HG03103 (cell line): ENCODE measurements around the gene DMKN.
"Not testable (repeated sequence)": the region's sequence is repeated elsewhere in the genome, so short reads cannot be mapped to it uniquely, and the experiment has no call there.

ENCODE experiments used
- ATAC-seq: cut with Tn5 transposase; IDR thresholded peaks from one replicate; pipeline ENCODE4 v1.9.1; 2021; ENCODE audit warnings: low read depth; ENCODE audit not compliant: unreplicated experiment

DMKN gene

GRCh38 chr19:35501684-35502083 lies 11.8 kb downstream of the DMKN start:
- no peak for ATAC-seq

- no peak for ATAC-seq
Observed at GRCh38 chr19:35500611-35501010, 12.8 kb downstream of the DMKN start.

- no peak for ATAC-seq
Observed at GRCh38 chr19:35498984-35499527, 14.4 kb downstream of the DMKN start.

GRCh38 chr19:35498220-35498619 lies 15.2 kb downstream of the DMKN start:
- ATAC-seq = no peak

- no peak for ATAC-seq
Observed at GRCh38 chr19:35497406-35497805, 16.0 kb downstream of the DMKN start.

GRCh38 chr19:35495107-35496064 lies 18.1 kb downstream of the DMKN start:
- ATAC-seq = no peak

GRCh38 chr19:35493971-35494370 lies 19.5 kb downstream of the DMKN start:
- no peak for ATAC-seq

- ATAC-seq = no peak
Observed at GRCh38 chr19:35491836-35492360, 21.6 kb downstream of the DMKN start.

- no peak for ATAC-seq
Observed at GRCh38 chr19:35490364-35490763, 23.1 kb downstream of the DMKN start, which contains the start of gene KRTDAP. TSS of gene KRTDAP (minus strand) at chr19:35490464. CDS start at chr19:35490442, 22 bp downstream.

GRCh38 chr19:35488677-35489076 lies 24.8 kb downstream of the DMKN start:
- ATAC-seq = no peak

- no peak for ATAC-seq
Observed at GRCh38 chr19:35487656-35488182, 25.7 kb downstream of the DMKN start.

- no peak for ATAC-seq
Observed at GRCh38 chr19:35486268-35486708, 27.2 kb downstream of the DMKN start.

- no peak for ATAC-seq
Observed at GRCh38 chr19:35484252-35485036, 29.0 kb downstream of the DMKN start.

GRCh38 chr19:35483089-35483488 lies 30.4 kb downstream of the DMKN start:
- no peak for ATAC-seq

GRCh38 chr19:35478794-35479677 lies 34.4 kb downstream of the DMKN start:
- no peak for ATAC-seq

- ATAC-seq = no peak
Observed at GRCh38 chr19:35476149-35476548, 37.3 kb downstream of the DMKN start.

- not testable (repeated sequence) for ATAC-seq
Observed at GRCh38 chr19:35474594-35474993, 38.9 kb downstream of the DMKN start.

- ATAC-seq = no peak
Observed at GRCh38 chr19:35474104-35474503, 39.3 kb downstream of the DMKN start.

GRCh38 chr19:35471946-35472345 lies 41.5 kb downstream of the DMKN start:
- ATAC-seq = no peak

GRCh38 chr19:35471075-35471474 lies 42.4 kb downstream of the DMKN start:
- ATAC-seq = not testable (repeated sequence)
